Stimulated activated effector memory CD8-positive, alpha-beta T cell treated with anti-CD3 and anti-CD28 coated beads, Interleukin-12 subunit alpha, Interleukin-12 subunit beta, amount 100 ng/mL, for 72 hours (primary cell): Measurements from ENCODE around the gene PPM1J.

Source experiments
- ATAC-seq: fragments of 150-1000 bp; cut with Tn5 transposase; 2 replicates; pipeline ENCODE4 v1.10.0; 2021
- DNase-seq, 2 donors: peaks; one replicate each; pipeline ENCODE4 v3.0.0; 2021 to 2022; ENCODE audit warnings: low spot score in 2 of 2
- H3K27ac Mint-ChIP-seq: one replicate; pipeline ENCODE4 v1.8.0; 2022; ENCODE audit warnings: mild to moderate bottlenecking, mixed read lengths
- H3K36me3 Mint-ChIP-seq: one replicate; pipeline ENCODE4 v1.8.0; 2022; ENCODE audit warnings: mild to moderate bottlenecking, mixed read lengths
- H3K4me1 Mint-ChIP-seq: one replicate; pipeline ENCODE4 v1.8.0; 2022; ENCODE audit warnings: mixed read lengths
- H3K4me3 Mint-ChIP-seq: one replicate; pipeline ENCODE4 v1.8.0; 2022; ENCODE audit warnings: mild to moderate bottlenecking, mixed read lengths
- H3K9me3 Mint-ChIP-seq: one replicate; pipeline ENCODE4 v1.8.0; 2022; ENCODE audit warnings: mixed read lengths

Gene PPM1J

GRCh38 chr1:112702420-112703261 lies 12.5 kb downstream of the PPM1J start:
- Mint-ChIP-seq H3K36me3 (peaks cover 59% of the 10 kb centered on the region), H3K4me3 (peak overlapping the region; percentile 36), H3K27ac (peak overlapping the region; percentile 89), H3K4me1 (peaks cover 82% of the 10 kb centered on the region), H3K9me3 (no peaks in the 10 kb centered on the region)
- no peak for ATAC-seq
- DNase-seq, result no peak

- ATAC-seq (no peak), DNase-seq (no peak)
- Mint-ChIP-seq H3K9me3 (no peaks in the 10 kb centered on the region), H3K36me3 (peaks cover 64% of the 10 kb centered on the region), H3K27ac (peak overlapping the region; percentile 89), H3K4me3 (peak overlapping the region; percentile 36), H3K4me1 (peaks cover 79% of the 10 kb centered on the region)
These were observed 13.1 kb downstream of the PPM1J start for GRCh38 chr1:112702067-112702395.

- H3K4me3 Mint-ChIP-seq, result peak overlapping the region; percentile 36
- ATAC-seq (no peak), DNase-seq (no peak)
- H3K4me1 Mint-ChIP-seq, result peaks cover 77% of the 10 kb centered on the region
- no peaks in the 10 kb centered on the region for H3K9me3 Mint-ChIP-seq
- H3K36me3 Mint-ChIP-seq, result peaks cover 69% of the 10 kb centered on the region
- peak overlapping the region; percentile 89 for H3K27ac Mint-ChIP-seq
These were observed 13.7 kb downstream of the PPM1J start for GRCh38 chr1:112701227-112702066.

- peak overlapping the region; percentile 89 for H3K27ac Mint-ChIP-seq
- peaks cover 73% of the 10 kb centered on the region for H3K36me3 Mint-ChIP-seq
- DNase-seq (peak; percentile 70 to 82), ATAC-seq (peak; percentile 57)
- H3K4me1 Mint-ChIP-seq, result peaks cover 68% of the 10 kb centered on the region
- no peaks in the 10 kb centered on the region for H3K9me3 Mint-ChIP-seq
- H3K4me3 Mint-ChIP-seq, result peak overlapping the region; percentile 36
These were observed 14.6 kb downstream of the PPM1J start for GRCh38 chr1:112700290-112701226.

GRCh38 chr1:112699425-112700144 lies 15.5 kb downstream of the PPM1J start:
- peak overlapping the region; percentile 36 for H3K4me3 Mint-ChIP-seq
- ATAC-seq (no peak), DNase-seq (no peak)
- H3K36me3 Mint-ChIP-seq, result peaks cover 72% of the 10 kb centered on the region
- H3K27ac Mint-ChIP-seq, result peak overlapping the region; percentile 89
- H3K4me1 Mint-ChIP-seq, result peaks cover 58% of the 10 kb centered on the region
- no peaks in the 10 kb centered on the region for H3K9me3 Mint-ChIP-seq

GRCh38 chr1:112698366-112699310 lies 16.5 kb downstream of the PPM1J start:
- H3K4me3 Mint-ChIP-seq, result no peak overlapping the region
- peaks cover 49% of the 10 kb centered on the region for H3K4me1 Mint-ChIP-seq
- ATAC-seq (no peak), DNase-seq (no peak)
- H3K36me3 Mint-ChIP-seq, result peaks cover 71% of the 10 kb centered on the region
- H3K27ac Mint-ChIP-seq, result peak overlapping the region; percentile 89
- no peaks in the 10 kb centered on the region for H3K9me3 Mint-ChIP-seq

GRCh38 chr1:112697781-112698201 lies 17.3 kb downstream of the PPM1J start:
- Mint-ChIP-seq H3K4me1 (peaks cover 42% of the 10 kb centered on the region), H3K4me3 (no peak overlapping the region), H3K9me3 (no peaks in the 10 kb centered on the region), H3K36me3 (peaks cover 73% of the 10 kb centered on the region), H3K27ac (peak overlapping the region; percentile 52)
- DNase-seq, result no peak
- ATAC-seq, result no peak

- H3K27ac Mint-ChIP-seq, result peak overlapping the region; percentile 52
- no peaks in the 10 kb centered on the region for H3K9me3 Mint-ChIP-seq
- no peak overlapping the region for H3K4me3 Mint-ChIP-seq
- peaks cover 66% of the 10 kb centered on the region for H3K36me3 Mint-ChIP-seq
- peaks cover 32% of the 10 kb centered on the region for H3K4me1 Mint-ChIP-seq
- DNase-seq (no peak), ATAC-seq (peak; percentile 31)
These were observed 18.4 kb downstream of the PPM1J start for GRCh38 chr1:112696578-112697314.

GRCh38 chr1:112695276-112695675 lies 19.9 kb downstream of the PPM1J start:
- peaks cover 17% of the 10 kb centered on the region for H3K4me1 Mint-ChIP-seq
- no peak overlapping the region for H3K4me3 Mint-ChIP-seq
- DNase-seq (no peak), ATAC-seq (no peak)
- H3K9me3 Mint-ChIP-seq, result no peaks in the 10 kb centered on the region
- peak overlapping the region; percentile 10 for H3K27ac Mint-ChIP-seq
- H3K36me3 Mint-ChIP-seq, result peaks cover 62% of the 10 kb centered on the region

- DNase-seq, result no peak
- no peak for ATAC-seq
- H3K4me3 Mint-ChIP-seq, result no peak overlapping the region
- H3K4me1 Mint-ChIP-seq, result peaks cover 9% of the 10 kb centered on the region
- no peaks in the 10 kb centered on the region for H3K9me3 Mint-ChIP-seq
- H3K27ac Mint-ChIP-seq, result no peak overlapping the region
- H3K36me3 Mint-ChIP-seq, result peaks cover 64% of the 10 kb centered on the region
These were observed 20.7 kb downstream of the PPM1J start for GRCh38 chr1:112694363-112694929.

GRCh38 chr1:112693821-112694220 lies 21.3 kb downstream of the PPM1J start:
- DNase-seq, result no peak
- H3K4me1 Mint-ChIP-seq, result peaks cover 6% of the 10 kb centered on the region
- H3K4me3 Mint-ChIP-seq, result no peak overlapping the region
- H3K9me3 Mint-ChIP-seq, result no peaks in the 10 kb centered on the region
- H3K36me3 Mint-ChIP-seq, result peaks cover 60% of the 10 kb centered on the region
- H3K27ac Mint-ChIP-seq, result no peak overlapping the region
- ATAC-seq, result no peak

GRCh38 chr1:112692681-112693080 lies 22.5 kb downstream of the PPM1J start:
- H3K27ac Mint-ChIP-seq, result peak overlapping the region; percentile 41
- peaks cover 52% of the 10 kb centered on the region for H3K36me3 Mint-ChIP-seq
- peaks cover 7% of the 10 kb centered on the region for H3K4me1 Mint-ChIP-seq
- DNase-seq, result no peak
- no peak overlapping the region for H3K4me3 Mint-ChIP-seq
- H3K9me3 Mint-ChIP-seq, result no peaks in the 10 kb centered on the region
- ATAC-seq, result no peak

GRCh38 chr1:112689842-112690237 lies 25.3 kb downstream of the PPM1J start:
- H3K4me1 Mint-ChIP-seq, result peaks cover 20% of the 10 kb centered on the region
- H3K36me3 Mint-ChIP-seq, result peaks cover 33% of the 10 kb centered on the region
- no peak overlapping the region for H3K27ac Mint-ChIP-seq
- H3K4me3 Mint-ChIP-seq, result no peak overlapping the region
- H3K9me3 Mint-ChIP-seq, result no peaks in the 10 kb centered on the region
- DNase-seq (no peak), ATAC-seq (no peak)
